Anterior cingulate cortex (tissue), 58 donors: ENCODE results near the gene KRT20.

Experiments used
- DNase-seq, 58 donors: peaks; one replicate each; lab custom pipeline; 2025; lab: John Stamatoyannopoulos, UW

Gene KRT20

GRCh38 chr17:40854175-40854814, 30.7 kb downstream of the KRT20 start:
- DNase-seq: no peak

GRCh38 chr17:40852364-40852763, 32.7 kb downstream of the KRT20 start:
- DNase-seq: no peak

- no peak for DNase-seq
Observed at GRCh38 chr17:40850293-40850972, 34.6 kb downstream of the KRT20 start.

GRCh38 chr17:40849723-40850122, 35.3 kb downstream of the KRT20 start:
- no peak for DNase-seq

- no peak for DNase-seq
Observed at GRCh38 chr17:40848583-40849235, 36.3 kb downstream of the KRT20 start.

GRCh38 chr17:40846515-40847144, 38.4 kb downstream of the KRT20 start:
- no peak for DNase-seq

- no peak for DNase-seq
Observed at GRCh38 chr17:40844671-40845107, 40.4 kb downstream of the KRT20 start.

- DNase-seq: no peak
Observed at GRCh38 chr17:40843242-40843641, 41.8 kb downstream of the KRT20 start.

GRCh38 chr17:40841246-40841645, 43.8 kb downstream of the KRT20 start:
- no peak for DNase-seq

GRCh38 chr17:40839194-40839593, 45.8 kb downstream of the KRT20 start:
- DNase-seq: no peak

- no peak for DNase-seq
Observed at GRCh38 chr17:40836020-40836419, 49.0 kb downstream of the KRT20 start.

- DNase-seq: no peak
Observed at GRCh38 chr17:40833882-40834281, 51.2 kb downstream of the KRT20 start.

GRCh38 chr17:40832840-40833239, 52.2 kb downstream of the KRT20 start:
- no peak for DNase-seq

GRCh38 chr17:40830085-40830776, 54.8 kb downstream of the KRT20 start:
- DNase-seq: no peak

- DNase-seq: no peak
Observed at GRCh38 chr17:40828454-40829044, 56.5 kb downstream of the KRT20 start.

- no peak for DNase-seq
Observed at GRCh38 chr17:40827746-40828453, 57.1 kb downstream of the KRT20 start.
